ENCODE data around the gene TMED4. TPM values are rescaled to one million over a fixed set of nuclear protein-coding genes. Genes with fewer than 3 reads are reported as not detected.

The TMED4 gene
- total RNA-seq, 1 experiment from 2014 or later: 49.7 TPM

DNA sequence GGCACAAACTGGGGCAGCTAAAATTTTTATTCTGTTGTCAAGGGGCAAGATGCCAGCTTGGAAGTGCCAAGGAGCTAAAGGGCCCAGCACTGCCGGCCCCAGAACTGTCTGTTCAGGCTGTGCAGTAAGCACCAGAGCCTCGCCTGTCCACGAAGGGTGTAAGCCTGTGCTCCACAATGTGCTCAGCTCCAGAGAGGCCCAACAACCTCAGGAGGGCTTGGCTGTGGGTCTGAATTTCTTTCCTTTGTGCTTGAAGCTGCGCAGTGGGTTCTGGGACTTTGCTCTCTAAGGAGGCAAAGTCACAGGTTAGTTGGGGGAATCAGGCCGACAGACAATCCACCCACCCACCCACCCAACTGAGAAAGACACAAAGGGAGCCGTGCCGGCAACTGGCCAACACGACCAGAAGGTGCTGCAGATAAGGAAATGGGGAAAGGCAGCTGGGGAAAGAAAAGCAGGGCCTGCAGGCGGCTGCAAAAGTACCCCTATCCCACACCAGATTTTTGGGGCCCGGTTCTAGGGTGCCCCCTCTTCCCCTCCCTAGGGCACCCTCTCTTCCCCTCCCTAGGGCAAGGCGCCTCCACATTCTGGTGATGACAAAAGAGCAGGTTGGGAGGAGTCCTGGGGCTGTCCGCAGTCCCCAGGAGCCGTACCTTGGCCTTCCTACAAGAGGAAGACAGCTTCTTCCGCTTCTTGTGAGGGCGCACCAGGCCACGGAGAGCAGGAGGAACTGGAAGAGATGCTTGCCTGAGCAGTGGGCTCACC lies 16.1 kb downstream of the TMED4 start:
- CTCF ChIA-PET: interaction anchor here (0.6 to 4.6 kb wide), 40 partner anchors 8 to 570 kb away, joined by 3 to 51 read pairs (median 4); partner anchors contain the start of genes DDX56, NUDCD3 and TMED4
- no peaks in the 10 kb centered on the region for H3K27me3 Mint-ChIP-seq (ENCODE audit: insufficient read depth, unreplicated experiment)
- no peak for DNase-seq (ENCODE audit: unreplicated experiment)
- POLR2A ChIA-PET: interaction anchor here (0.6 to 6.7 kb wide), 9 partner anchors 7 to 342 kb away, joined by 3 to 55 read pairs (median 5); partner anchors contain the start of genes DDX56, NPC1L1 and NUDCD3
- peaks cover 63% of the 10 kb centered on the region for H3K36me3 Mint-ChIP-seq (ENCODE audit: insufficient read depth, unreplicated experiment)
- H3K4me3 Mint-ChIP-seq (ENCODE audit: unreplicated experiment): no peak overlapping the region
- TF ChIP-seq, protein P1, sequence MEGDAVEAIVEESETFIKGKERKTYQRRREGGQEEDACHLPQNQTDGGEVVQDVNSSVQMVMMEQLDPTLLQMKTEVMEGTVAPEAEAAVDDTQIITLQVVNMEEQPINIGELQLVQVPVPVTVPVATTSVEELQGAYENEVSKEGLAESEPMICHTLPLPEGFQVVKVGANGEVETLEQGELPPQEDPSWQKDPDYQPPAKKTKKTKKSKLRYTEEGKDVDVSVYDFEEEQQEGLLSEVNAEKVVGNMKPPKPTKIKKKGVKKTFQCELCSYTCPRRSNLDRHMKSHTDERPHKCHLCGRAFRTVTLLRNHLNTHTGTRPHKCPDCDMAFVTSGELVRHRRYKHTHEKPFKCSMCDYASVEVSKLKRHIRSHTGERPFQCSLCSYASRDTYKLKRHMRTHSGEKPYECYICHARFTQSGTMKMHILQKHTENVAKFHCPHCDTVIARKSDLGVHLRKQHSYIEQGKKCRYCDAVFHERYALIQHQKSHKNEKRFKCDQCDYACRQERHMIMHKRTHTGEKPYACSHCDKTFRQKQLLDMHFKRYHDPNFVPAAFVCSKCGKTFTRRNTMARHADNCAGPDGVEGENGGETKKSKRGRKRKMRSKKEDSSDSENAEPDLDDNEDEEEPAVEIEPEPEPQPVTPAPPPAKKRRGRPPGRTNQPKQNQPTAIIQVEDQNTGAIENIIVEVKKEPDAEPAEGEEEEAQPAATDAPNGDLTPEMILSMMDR (IDR thresholded peaks at IDR 0.05; ENCODE audit: unreplicated experiment): no peak
- intact Hi-C loops (cut with micrococcal nuclease): loop anchor here (1.0 kb wide), 3 partner anchors 76 to 325 kb away; partner anchors contain the start of gene NUDCD3
- H3K27ac Mint-ChIP-seq (ENCODE audit: low read depth, unreplicated experiment): no peak overlapping the region
- no peaks in the 10 kb centered on the region for H3K9me3 Mint-ChIP-seq (ENCODE audit: unreplicated experiment)
- BruUV-seq (replicated peaks): no TSS peak
- H3K4me1 Mint-ChIP-seq (ENCODE audit: insufficient read depth, unreplicated experiment): peaks cover 16% of the 10 kb centered on the region

DNA sequence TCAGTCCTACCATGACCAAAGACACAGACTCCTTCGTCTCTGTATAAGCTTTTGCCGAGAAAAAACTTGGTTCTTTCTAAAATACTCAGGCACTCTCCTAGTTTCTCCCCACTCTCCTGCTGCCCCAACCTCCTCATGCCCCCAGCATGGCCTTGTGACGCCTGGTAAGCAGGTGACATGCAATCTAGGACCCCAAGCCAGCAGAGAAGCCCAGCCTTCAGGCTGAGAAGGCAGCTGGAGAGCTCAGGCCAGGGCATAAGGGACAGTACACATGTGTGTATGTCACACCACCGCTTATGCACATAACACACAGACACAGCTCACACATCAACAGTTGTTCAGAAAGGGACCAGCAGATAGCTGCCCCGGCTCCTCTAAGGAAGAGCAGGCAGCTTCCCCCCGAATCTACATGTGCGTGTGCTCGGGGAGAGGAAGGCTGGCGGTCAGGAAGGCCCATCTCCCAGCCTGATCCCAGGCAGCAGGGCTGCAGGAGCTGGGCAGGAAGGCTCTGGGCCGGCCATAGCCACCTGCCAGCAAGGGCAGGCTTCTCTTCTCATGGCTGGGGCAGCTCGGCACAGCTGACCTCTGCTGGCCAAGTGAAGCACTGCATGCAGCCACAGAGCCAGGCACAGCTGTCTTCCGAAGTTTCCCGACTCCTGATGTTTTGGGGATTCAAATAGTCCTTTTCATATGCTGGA lies 16.8 kb downstream of the TMED4 start:
- peak; percentile 62 for DNase-seq (ENCODE audit: unreplicated experiment)
- intact Hi-C loops (cut with micrococcal nuclease): loop anchor here (1.0 kb wide), 3 partner anchors 75 to 324 kb away; partner anchors contain the start of gene NUDCD3
- peaks cover 55% of the 10 kb centered on the region for H3K36me3 Mint-ChIP-seq (ENCODE audit: insufficient read depth, unreplicated experiment)

DNA sequence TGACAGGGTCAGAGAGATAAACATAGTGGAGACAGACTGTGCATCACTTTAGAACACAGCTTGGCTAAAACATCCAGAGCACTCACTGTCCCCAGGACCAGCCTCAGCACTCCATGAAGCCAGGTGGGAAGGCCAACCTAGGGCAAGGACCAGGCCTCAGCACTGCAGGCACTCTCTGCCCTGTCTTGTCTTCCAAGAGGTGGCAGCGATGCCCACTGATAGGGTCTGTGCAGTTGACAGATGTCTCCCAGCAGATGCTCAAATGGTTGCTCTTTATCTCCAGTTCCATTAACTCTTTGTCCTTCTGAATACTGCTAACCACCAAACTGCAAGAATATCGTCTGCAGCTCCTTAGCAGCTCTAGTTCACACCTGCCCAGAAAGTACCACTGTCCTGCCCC lies 17.4 kb downstream of the TMED4 start:
- Mint-ChIP-seq H3K9me3 (ENCODE audit: unreplicated experiment) (no peaks in the 10 kb centered on the region), H3K27me3 (ENCODE audit: insufficient read depth, unreplicated experiment) (no peaks in the 10 kb centered on the region), H3K4me3 (ENCODE audit: unreplicated experiment) (no peak overlapping the region), H3K36me3 (ENCODE audit: insufficient read depth, unreplicated experiment) (peaks cover 49% of the 10 kb centered on the region), H3K27ac (ENCODE audit: low read depth, unreplicated experiment) (no peak overlapping the region), H3K4me1 (ENCODE audit: insufficient read depth, unreplicated experiment) (peaks cover 16% of the 10 kb centered on the region)
- DNase-seq (ENCODE audit: unreplicated experiment): no peak
- intact Hi-C loops (cut with micrococcal nuclease): loop anchor here (1.0 kb wide), 3 partner anchors 74 to 323 kb away; partner anchors contain the start of gene NUDCD3
- POLR2A ChIA-PET: interaction anchor here (0.7 to 6.7 kb wide), 10 partner anchors 8 to 341 kb away, joined by 3 to 55 read pairs (median 4); partner anchors contain the start of genes DDX56, NPC1L1, NUDCD3 and OGDH
- BruUV-seq (replicated peaks): no TSS peak
- TF ChIP-seq, protein P1 (IDR thresholded peaks at IDR 0.05; ENCODE audit: unreplicated experiment): no peak
- CTCF ChIA-PET: interaction anchor here (0.6 to 4.6 kb wide), 31 partner anchors 8 to 362 kb away, joined by 3 to 51 read pairs (median 5); partner anchors contain the start of genes DDX56, NUDCD3 and TMED4

More for the DNA sequence above, 16.8 kb downstream of the TMED4 start:
- no TSS peak for BruUV-seq (replicated peaks)
- TF ChIP-seq, protein P1 (IDR thresholded peaks at IDR 0.05; ENCODE audit: unreplicated experiment): peak; percentile 95
- ChIA-PET POLR2A (interaction anchor here (0.7 to 6.7 kb wide), 11 partner anchors 8 to 341 kb away, joined by 3 to 55 read pairs (median 5); partner anchors contain the start of genes DDX56, NPC1L1, NUDCD3 and OGDH), CTCF (interaction anchor here (0.6 to 4.6 kb wide), 45 partner anchors 9 to 571 kb away, joined by 3 to 51 read pairs (median 4); partner anchors contain the start of genes DDX56, NUDCD3 and TMED4)
- no peak overlapping the region for H3K4me3 Mint-ChIP-seq (ENCODE audit: unreplicated experiment)
- no peaks in the 10 kb centered on the region for H3K9me3 Mint-ChIP-seq (ENCODE audit: unreplicated experiment)
- H3K27ac Mint-ChIP-seq (ENCODE audit: low read depth, unreplicated experiment): no peak overlapping the region
- peaks cover 16% of the 10 kb centered on the region for H3K4me1 Mint-ChIP-seq (ENCODE audit: insufficient read depth, unreplicated experiment)
- H3K27me3 Mint-ChIP-seq (ENCODE audit: insufficient read depth, unreplicated experiment): no peaks in the 10 kb centered on the region
